Panc1 (cell line): ENCODE results near the gene PHKA1. TPM values are rescaled to one million over a fixed set of nuclear protein-coding genes. Genes with fewer than 3 reads are reported as not detected.

Source experiments
- ATAC-seq: fragments of 200-7000 bp; cut with Tn5 transposase; 2 replicates; pipeline ENCODE4 v1.9.1; 2020; ENCODE audit warnings: mild to moderate bottlenecking, moderate library complexity
- BruUV-seq: library from RNA; stranded (reverse); fragments of 400-500 nt; replicated peaks from 2 replicates; lab custom pipeline; 2021; lab: Mats Ljungman, UMichigan
- CTCF ChIA-PET: fragments of 300-600 bp; sonication (Branson Sonifier 250); formaldehyde crosslinking; loops from one replicate; lab custom pipeline; 2022; ENCODE audit warnings: antibody characterized with exemption; lab: Charles Lee
- POLR2A ChIA-PET: fragments of 300-600 bp; sonication (Branson Sonifier 250); formaldehyde crosslinking; loops from one replicate; lab custom pipeline; 2022; ENCODE audit warnings: antibody characterized with exemption; lab: Charles Lee
- DNase-seq: peaks from one replicate; pipeline ENCODE4 v3.0.0-alpha.2; 2010; ENCODE audit warnings: low read depth, low spot score
- H3K27ac ChIP-seq: 2 replicates; pipeline ENCODE4 v1.5.1; 2011; ENCODE audit warnings: mild to moderate bottlenecking, low read length, inconsistent platforms
- H3K27me3 ChIP-seq: fragments of 200-500 bp; sonication (Bioruptor generic); 2 replicates; pipeline ENCODE4 v1.6.0; 2014; ENCODE audit warnings: low read length, inconsistent platforms; ENCODE audit not compliant: control insufficient read depth, insufficient read depth
- H3K36me3 ChIP-seq: fragments of 200-500 bp; sonication (Bioruptor generic); 2 replicates; pipeline ENCODE4 v1.5.1; 2014; ENCODE audit warnings: inconsistent platforms, mild to moderate bottlenecking, low read length, moderate library complexity; ENCODE audit not compliant: control insufficient read depth, insufficient read depth
- H3K4me1 ChIP-seq: 2 replicates; pipeline ENCODE4 v1.5.1; 2011; ENCODE audit warnings: inconsistent platforms, mild to moderate bottlenecking, low read length, moderate library complexity; ENCODE audit not compliant: control insufficient read depth, insufficient read depth
- H3K4me3 ChIP-seq, 2 experiments: 2 replicates each; pipeline ENCODE4 v1.5.1; 2011 to 2012; ENCODE audit warnings: low read depth in 2 of 2, low read length in 2 of 2, mild to moderate bottlenecking in 2 of 2, inconsistent platforms in 1 of 2, moderate library complexity in 1 of 2
- H3K9me3 ChIP-seq: fragments of 200-500 bp; sonication (Bioruptor generic); 2 replicates; pipeline ENCODE4 v1.5.1; 2014; ENCODE audit warnings: low read depth, mild to moderate bottlenecking, inconsistent platforms, low read length, moderate library complexity; ENCODE audit not compliant: control insufficient read depth, insufficient read depth
- POLR2AphosphoS5 ChIP-seq: IDR thresholded peaks from 2 replicates; pipeline ENCODE4 v1.6.1; 2012; ENCODE audit warnings: mild to moderate bottlenecking, low read depth, low read length, moderate library complexity
- SIN3A ChIP-seq: IDR thresholded peaks from 2 replicates; pipeline ENCODE4 v1.6.1; 2012; ENCODE audit warnings: low read depth, mild to moderate bottlenecking, low read length, moderate library complexity, borderline replicate concordance; ENCODE audit not compliant: insufficient read depth
- TCF7L2 ChIP-seq: IDR thresholded peaks from 2 replicates; pipeline ENCODE4 v1.6.1; 2011; ENCODE audit warnings: mild to moderate bottlenecking, low read depth, low read length, inconsistent platforms
- in situ Hi-C: cut with HindIII; loops from 2 replicates; pipeline ENCODE4 v1.10.0; 2016; ENCODE audit warnings: low sequenced_read_pairs, low pct_unique_long_range_greater_than_20kb
- intact Hi-C: fragments of 100-400 bp; cut with micrococcal nuclease; formaldehyde crosslinking; loops from one replicate; pipeline ENCODE4 v1.10.0; 2022; ENCODE audit not compliant: unreplicated experiment
- total RNA-seq: library from RNA; stranded (reverse); gene quantifications from one replicate; pipeline ENCODE4 v1.2.1, GENCODE V29; 2021; ENCODE audit not compliant: unreplicated experiment
- TF ChIP-seq, protein P1 (sequence below): fragments of 450-650 bp; IDR thresholded peaks from 2 replicates; pipeline ENCODE4 v1.5.1; 2017; ENCODE audit warnings: mild to moderate bottlenecking
- TF ChIP-seq, protein P2 (sequence below), 2 experiments: IDR thresholded peaks; 2 replicates each; pipeline ENCODE4 v1.6.1; 2011 to 2012; ENCODE audit warnings: low read depth in 2 of 2, control low read depth in 1 of 2, low read length in 1 of 2, mild to moderate bottlenecking in 1 of 2, moderate library complexity in 1 of 2; ENCODE audit not compliant: insufficient read depth in 1 of 2

PHKA1 gene
- total RNA-seq, 1 experiment from 2014 or later = 28.6 TPM

DNA sequence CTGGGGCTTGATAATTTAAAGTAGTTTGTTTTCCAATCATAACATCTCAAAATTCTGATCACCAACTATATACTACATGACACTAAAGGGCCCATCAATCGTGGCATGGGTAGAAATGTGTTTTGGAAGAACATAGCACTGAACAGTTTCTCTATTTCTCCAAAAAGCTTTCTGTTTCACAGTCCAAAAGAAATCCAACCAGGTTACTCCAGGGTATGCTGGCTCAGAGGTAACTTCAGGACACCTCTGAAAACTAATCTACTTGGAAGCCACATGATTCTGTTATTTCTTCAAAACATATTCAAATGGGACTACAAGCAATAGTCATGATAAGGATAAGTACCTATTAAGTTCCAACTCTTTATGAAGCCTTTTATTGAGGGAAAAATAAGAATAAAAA, 8.3 kb downstream of the PHKA1 start:
- TF ChIP-seq, protein P1, sequence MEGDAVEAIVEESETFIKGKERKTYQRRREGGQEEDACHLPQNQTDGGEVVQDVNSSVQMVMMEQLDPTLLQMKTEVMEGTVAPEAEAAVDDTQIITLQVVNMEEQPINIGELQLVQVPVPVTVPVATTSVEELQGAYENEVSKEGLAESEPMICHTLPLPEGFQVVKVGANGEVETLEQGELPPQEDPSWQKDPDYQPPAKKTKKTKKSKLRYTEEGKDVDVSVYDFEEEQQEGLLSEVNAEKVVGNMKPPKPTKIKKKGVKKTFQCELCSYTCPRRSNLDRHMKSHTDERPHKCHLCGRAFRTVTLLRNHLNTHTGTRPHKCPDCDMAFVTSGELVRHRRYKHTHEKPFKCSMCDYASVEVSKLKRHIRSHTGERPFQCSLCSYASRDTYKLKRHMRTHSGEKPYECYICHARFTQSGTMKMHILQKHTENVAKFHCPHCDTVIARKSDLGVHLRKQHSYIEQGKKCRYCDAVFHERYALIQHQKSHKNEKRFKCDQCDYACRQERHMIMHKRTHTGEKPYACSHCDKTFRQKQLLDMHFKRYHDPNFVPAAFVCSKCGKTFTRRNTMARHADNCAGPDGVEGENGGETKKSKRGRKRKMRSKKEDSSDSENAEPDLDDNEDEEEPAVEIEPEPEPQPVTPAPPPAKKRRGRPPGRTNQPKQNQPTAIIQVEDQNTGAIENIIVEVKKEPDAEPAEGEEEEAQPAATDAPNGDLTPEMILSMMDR = no peak
- TF ChIP-seq TCF7L2 = no peak
- TF ChIP-seq, protein P2, sequence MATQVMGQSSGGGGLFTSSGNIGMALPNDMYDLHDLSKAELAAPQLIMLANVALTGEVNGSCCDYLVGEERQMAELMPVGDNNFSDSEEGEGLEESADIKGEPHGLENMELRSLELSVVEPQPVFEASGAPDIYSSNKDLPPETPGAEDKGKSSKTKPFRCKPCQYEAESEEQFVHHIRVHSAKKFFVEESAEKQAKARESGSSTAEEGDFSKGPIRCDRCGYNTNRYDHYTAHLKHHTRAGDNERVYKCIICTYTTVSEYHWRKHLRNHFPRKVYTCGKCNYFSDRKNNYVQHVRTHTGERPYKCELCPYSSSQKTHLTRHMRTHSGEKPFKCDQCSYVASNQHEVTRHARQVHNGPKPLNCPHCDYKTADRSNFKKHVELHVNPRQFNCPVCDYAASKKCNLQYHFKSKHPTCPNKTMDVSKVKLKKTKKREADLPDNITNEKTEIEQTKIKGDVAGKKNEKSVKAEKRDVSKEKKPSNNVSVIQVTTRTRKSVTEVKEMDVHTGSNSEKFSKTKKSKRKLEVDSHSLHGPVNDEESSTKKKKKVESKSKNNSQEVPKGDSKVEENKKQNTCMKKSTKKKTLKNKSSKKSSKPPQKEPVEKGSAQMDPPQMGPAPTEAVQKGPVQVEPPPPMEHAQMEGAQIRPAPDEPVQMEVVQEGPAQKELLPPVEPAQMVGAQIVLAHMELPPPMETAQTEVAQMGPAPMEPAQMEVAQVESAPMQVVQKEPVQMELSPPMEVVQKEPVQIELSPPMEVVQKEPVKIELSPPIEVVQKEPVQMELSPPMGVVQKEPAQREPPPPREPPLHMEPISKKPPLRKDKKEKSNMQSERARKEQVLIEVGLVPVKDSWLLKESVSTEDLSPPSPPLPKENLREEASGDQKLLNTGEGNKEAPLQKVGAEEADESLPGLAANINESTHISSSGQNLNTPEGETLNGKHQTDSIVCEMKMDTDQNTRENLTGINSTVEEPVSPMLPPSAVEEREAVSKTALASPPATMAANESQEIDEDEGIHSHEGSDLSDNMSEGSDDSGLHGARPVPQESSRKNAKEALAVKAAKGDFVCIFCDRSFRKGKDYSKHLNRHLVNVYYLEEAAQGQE (IDR thresholded peaks at IDR 0.05; ENCODE audit: insufficient read depth in 1 of 2, low read depth in 2 of 2, low read length in 1 of 2) = no peak
- Histone ChIP-seq H3K4me3 (no peak overlapping the region), H3K36me3 (peaks cover 3% of the 10 kb centered on the region; the same call in 1 of the 2 replicates), H3K27me3 (no peaks in the 10 kb centered on the region), H3K9me3 (no peaks in the 10 kb centered on the region), H3K4me1 (no peaks in the 10 kb centered on the region), H3K27ac (no peak overlapping the region)
- intact Hi-C loops (no loop called here), in situ Hi-C loops (no loop called here)
- CTCF ChIA-PET = no interaction called here
- POLR2A ChIA-PET = no interaction called here
- DNase-seq = no peak
- BruUV-seq = no TSS peak
- ATAC-seq = no peak

DNA sequence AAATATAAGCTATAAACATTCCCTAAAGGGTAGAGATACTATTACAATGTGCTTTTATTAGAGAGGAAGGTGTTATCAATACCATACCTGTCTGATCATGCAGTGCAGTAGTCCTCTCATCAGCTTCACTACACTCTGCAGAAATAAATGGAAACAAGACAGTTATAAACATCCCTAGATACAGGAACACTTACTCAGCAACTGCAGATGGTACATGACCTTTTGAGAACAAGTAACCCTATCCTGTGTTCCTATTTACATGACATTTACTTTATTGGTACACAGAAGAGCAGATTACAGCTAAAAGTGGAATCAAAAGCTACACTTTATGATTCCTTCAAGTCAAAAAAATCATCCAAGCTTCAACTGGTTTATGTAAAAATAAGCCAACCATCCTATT, 9.0 kb downstream of the PHKA1 start:
- TF ChIP-seq, protein P1 = no peak
- no peak for TF ChIP-seq TCF7L2
- TF ChIP-seq, protein P2 (IDR thresholded peaks at IDR 0.05; ENCODE audit: insufficient read depth in 1 of 2, low read depth in 2 of 2, low read length in 1 of 2) = no peak
- TF ChIP-seq SIN3A = no peak
- TF ChIP-seq POLR2AphosphoS5 = no peak
- in situ Hi-C loops = no loop called here
- Histone ChIP-seq H3K36me3 (peaks cover 3% of the 10 kb centered on the region; the same call in 1 of the 2 replicates), H3K4me3 (no peak overlapping the region), H3K27me3 (no peaks in the 10 kb centered on the region), H3K4me1 (no peaks in the 10 kb centered on the region), H3K27ac (no peak overlapping the region), H3K9me3 (no peaks in the 10 kb centered on the region)
- no peak for DNase-seq
- intact Hi-C loops = no loop called here
- ChIA-PET CTCF (no interaction called here), POLR2A (no interaction called here)
- no peak for ATAC-seq
- no TSS peak for BruUV-seq
